ENCODE measurements around the gene RPP30.

Gene RPP30

GRCh38 chr10:90845726-90846125 lies 26.0 kb upstream of the RPP30 start:
- TF ChIP-seq, protein P1, sequence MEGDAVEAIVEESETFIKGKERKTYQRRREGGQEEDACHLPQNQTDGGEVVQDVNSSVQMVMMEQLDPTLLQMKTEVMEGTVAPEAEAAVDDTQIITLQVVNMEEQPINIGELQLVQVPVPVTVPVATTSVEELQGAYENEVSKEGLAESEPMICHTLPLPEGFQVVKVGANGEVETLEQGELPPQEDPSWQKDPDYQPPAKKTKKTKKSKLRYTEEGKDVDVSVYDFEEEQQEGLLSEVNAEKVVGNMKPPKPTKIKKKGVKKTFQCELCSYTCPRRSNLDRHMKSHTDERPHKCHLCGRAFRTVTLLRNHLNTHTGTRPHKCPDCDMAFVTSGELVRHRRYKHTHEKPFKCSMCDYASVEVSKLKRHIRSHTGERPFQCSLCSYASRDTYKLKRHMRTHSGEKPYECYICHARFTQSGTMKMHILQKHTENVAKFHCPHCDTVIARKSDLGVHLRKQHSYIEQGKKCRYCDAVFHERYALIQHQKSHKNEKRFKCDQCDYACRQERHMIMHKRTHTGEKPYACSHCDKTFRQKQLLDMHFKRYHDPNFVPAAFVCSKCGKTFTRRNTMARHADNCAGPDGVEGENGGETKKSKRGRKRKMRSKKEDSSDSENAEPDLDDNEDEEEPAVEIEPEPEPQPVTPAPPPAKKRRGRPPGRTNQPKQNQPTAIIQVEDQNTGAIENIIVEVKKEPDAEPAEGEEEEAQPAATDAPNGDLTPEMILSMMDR (IDR thresholded peaks at IDR 0.05; ENCODE audit: insufficient read depth, low read depth, low read length, missing control alignments): no peak
- no peak overlapping the region for H3K4me3 ChIP-seq (ENCODE audit: low read depth, low read length)
- no peak for DNase-seq (ENCODE audit: low read depth)

- no peak for DNase-seq (ENCODE audit: low read depth)
- TF ChIP-seq, protein P1 (IDR thresholded peaks at IDR 0.05; ENCODE audit: insufficient read depth, low read depth, low read length, missing control alignments): no peak
- H3K4me3 ChIP-seq (ENCODE audit: low read depth, low read length): no peak overlapping the region
Observed at GRCh38 chr10:90846746-90847145, 25.0 kb upstream of the RPP30 start.

DNA sequence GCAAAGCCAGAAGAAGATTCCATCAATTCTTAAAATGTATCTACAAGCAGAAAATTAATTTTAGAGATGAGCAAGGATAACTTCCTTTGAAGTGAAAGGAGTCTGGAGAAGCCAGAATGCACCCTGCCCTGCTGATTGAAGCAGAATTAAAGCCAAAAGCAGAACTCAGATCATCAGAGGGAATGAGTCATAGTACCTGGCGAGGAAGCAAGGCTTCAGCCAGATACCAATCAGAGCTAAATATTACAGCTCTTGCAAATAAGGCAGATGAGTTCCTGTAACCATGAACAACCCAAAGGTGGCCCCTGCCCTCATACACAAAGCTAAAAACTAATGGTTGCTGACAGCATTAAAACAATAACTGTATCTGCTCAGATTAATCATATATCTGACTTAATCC lies 24.3 kb upstream of the RPP30 start:
- no peak for DNase-seq (ENCODE audit: low read depth)
- TF ChIP-seq, protein P1 (IDR thresholded peaks at IDR 0.05; ENCODE audit: insufficient read depth, low read depth, low read length, missing control alignments): no peak
- no peak overlapping the region for H3K4me3 ChIP-seq (ENCODE audit: low read depth, low read length)

DNA sequence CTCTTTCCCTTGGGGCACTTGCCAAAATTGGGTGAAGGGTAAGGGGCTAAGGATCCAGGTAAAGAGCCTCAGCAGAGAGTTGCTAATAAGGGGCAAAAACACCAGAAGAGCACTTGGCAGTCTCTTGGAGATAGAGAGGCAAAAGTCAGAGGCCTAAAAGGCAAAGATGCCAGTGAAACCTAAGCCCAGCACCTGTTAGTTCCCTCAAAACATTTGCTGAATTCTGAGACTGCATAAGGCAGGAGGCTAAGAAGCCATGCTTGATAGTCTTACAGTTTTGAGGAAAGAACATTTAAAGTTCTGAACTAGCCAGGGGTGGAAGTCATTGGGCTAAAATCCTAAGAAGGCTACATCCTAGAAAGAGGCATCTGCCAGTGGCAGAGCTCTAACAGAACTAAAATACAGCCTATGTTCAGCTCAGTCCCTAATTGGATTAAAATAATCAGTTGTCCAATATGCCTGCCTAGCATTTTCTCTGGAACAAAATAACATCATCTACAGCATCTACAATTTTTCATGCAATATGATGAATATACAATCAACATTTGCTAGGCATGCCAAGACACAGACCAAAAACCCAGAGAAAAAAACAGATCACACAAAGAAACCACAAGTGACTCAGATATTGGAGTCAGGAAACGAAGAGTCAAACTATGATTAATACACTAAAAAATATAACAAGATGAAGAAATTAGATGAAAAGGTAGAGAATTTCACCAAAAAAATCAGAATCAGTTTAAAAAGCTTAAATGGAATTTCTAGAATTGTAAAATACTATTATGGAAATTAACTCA lies 21.6 kb upstream of the RPP30 start:
- no peak overlapping the region for H3K4me3 ChIP-seq (ENCODE audit: low read depth, low read length)
- TF ChIP-seq, protein P1 (IDR thresholded peaks at IDR 0.05; ENCODE audit: insufficient read depth, low read depth, low read length, missing control alignments): no peak
- DNase-seq (ENCODE audit: low read depth): no peak

DNA sequence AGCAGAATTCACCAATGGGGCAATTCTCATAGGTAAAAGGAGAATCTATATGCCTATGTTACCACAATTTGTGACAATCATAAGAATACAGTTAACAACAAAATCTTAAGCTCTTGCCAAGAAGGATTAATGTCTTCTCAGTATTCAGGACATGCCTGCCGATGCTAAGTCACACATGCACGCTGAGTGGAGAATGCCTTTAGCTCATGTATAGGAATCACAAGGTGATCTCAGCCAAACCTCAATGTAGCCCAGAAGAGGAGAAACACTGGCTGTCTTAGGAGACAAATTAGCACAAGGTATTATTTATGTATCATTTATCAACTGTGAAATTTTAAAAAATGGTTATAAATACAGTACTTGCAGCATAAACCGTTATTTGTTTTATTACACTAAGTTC lies 16.6 kb upstream of the RPP30 start:
- DNase-seq (ENCODE audit: low read depth): no peak
- TF ChIP-seq, protein P1 (IDR thresholded peaks at IDR 0.05; ENCODE audit: insufficient read depth, low read depth, low read length, missing control alignments): no peak
- H3K4me3 ChIP-seq (ENCODE audit: low read depth, low read length): no peak overlapping the region

GRCh38 chr10:90856261-90856660 lies 15.5 kb upstream of the RPP30 start:
- no peak for DNase-seq (ENCODE audit: low read depth)
- H3K4me3 ChIP-seq (ENCODE audit: low read depth, low read length): no peak overlapping the region
- TF ChIP-seq, protein P1 (IDR thresholded peaks at IDR 0.05; ENCODE audit: insufficient read depth, low read depth, low read length, missing control alignments): no peak
